Activated effector memory CD4-positive, alpha-beta T cell treated with Interleukin-2 at 50 U/mL for 16 hours (primary cell): ENCODE results near the gene MGMT.

Source experiments
- DNase-seq: peaks from one replicate; pipeline ENCODE4 v3.0.0-alpha.2; 2020

The MGMT gene

GRCh38 chr10:129766611-129767550, 299.8 kb downstream of the MGMT start:
- no peak for DNase-seq

DNA sequence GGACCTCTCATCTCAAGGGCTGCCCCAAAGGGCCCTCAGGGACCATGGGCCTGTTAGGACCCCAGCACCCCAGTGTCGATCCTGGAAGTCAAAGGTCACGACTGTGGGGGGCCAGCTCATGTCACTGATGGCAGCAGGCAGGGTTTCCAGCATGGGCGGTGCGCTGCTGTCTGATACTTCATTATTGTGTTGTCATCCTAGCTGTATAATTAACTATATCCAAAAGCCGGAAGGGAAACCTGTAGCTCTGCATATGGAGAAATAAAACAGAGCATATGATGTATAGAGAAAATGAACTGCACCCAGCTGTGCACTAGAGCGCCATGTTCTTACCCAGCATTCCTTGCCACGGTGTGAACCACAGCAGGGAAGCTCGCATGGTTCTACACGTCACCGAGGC, 300.7 kb downstream of the MGMT start:
- DNase-seq, result no peak

GRCh38 chr10:129768437-129769355, 301.7 kb downstream of the MGMT start:
- no peak for DNase-seq

DNA sequence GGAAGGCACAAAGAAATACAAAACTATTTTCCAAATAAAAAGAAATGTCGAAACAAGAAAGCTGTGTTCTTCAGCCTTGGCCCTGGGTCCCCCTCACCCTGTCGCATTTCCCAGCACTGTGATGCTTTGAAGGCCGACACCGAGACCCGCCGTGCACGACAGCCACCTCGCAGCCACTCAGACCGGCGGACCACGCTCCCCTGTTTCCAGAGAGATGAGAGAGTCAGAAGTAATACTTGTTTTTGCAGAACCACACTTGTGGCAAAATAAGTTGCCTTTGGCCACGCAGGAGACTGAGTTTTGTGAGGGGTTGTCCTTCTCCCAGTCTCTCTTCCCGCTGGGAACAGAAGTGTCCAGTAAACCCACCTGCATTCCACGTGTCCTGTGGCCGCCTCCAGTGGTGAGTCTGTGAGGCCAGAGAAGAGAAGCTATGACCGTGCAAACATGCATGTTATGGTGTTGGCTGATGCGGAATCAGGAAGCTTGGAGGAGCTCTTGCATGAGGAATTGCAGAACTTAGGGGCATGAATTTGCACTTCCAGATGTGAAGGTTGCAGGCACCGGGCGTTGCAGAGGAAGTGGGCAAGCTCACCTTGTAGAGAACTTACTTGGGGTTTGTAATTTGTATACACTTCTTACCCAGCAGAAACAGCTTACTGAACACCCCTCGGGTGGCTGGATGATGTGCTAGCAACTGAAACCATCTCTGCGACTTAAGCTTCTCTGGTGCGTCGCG, 302.5 kb downstream of the MGMT start:
- DNase-seq, result no peak

DNA sequence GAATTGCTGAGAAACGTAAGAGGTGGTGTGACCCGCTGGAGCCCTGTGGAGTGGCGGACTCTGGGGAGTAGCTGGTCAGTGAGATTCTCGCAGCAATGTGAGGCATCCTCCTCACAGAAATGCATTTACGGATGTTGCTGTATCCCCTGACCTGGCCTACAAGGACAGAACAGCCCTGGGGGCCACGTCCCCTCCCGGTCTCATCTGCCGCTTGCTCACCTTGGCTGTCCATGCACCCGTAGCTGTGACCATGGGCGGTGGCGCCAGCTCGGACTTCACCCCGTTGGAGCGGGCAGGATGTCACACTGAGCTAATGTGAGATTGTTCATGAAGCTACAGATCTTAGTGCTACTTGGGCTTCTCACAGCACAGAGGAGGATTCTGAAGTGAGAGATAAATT, 303.2 kb downstream of the MGMT start:
- no peak for DNase-seq

DNA sequence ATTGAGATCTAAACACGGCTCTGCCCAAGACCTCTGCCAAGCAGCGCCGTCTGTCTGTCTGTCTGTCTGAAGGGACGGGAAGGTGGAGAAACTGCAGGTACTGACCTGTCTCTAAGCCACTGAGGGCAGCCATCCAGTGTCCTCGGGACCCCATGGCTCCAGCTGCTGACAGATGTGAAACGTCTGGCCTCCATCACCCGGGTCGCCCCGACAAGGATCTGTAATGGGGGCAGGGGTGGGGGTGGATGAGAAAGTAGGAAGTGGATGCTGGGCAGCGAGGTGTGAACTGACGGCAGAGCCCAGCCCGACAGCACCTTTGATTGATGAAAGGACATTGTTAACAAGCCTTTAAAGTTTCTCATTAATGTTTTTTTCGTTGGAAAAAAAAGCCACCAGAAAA, 304.0 kb downstream of the MGMT start:
- no peak for DNase-seq

DNA sequence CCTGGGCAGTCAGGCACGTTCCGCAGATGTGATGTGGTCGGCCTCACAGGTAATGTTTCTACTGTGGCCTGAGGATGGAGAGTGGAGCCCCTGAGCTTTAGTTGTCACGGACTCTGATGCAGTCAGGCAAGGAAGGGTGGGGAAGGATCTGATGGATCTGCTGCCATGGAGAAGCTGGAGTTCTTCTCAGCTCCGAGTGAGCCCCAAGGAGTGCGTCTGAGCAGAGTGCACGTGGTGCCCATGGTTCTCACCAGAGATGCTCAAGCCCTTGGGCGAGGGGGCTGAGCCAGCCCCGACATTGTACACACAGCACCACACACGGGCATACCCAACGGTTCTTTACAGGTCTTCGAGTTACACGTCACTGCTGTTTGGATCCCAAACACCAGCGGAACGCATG, 304.5 kb downstream of the MGMT start:
- no peak for DNase-seq

DNA sequence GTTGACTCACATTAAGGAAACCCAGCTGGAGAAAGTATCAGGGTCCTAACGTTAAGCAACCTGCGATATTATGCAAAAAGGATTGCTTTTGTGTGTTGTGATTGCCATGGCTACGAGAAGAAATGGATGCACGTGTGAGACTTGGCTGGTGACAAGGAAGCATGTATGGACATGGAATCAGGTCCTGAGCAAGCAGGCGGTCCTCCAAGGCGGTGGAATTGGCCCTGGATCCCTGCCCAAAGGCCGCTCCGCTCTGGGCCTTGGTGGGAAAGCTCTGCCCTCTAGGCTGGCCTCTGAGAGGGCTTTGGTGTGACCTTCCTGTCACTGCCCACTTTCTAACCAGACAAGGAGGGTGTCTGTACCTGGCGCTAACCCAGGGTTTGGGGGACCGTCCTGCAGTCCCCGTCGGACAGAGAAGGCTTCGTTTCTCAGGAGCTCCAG, 305.0 kb downstream of the MGMT start:
- DNase-seq, result no peak

- no peak for DNase-seq
Observed at GRCh38 chr10:129772468-129773358, 305.7 kb downstream of the MGMT start.

GRCh38 chr10:129773359-129773990, 306.4 kb downstream of the MGMT start:
- DNase-seq, result no peak

DNA sequence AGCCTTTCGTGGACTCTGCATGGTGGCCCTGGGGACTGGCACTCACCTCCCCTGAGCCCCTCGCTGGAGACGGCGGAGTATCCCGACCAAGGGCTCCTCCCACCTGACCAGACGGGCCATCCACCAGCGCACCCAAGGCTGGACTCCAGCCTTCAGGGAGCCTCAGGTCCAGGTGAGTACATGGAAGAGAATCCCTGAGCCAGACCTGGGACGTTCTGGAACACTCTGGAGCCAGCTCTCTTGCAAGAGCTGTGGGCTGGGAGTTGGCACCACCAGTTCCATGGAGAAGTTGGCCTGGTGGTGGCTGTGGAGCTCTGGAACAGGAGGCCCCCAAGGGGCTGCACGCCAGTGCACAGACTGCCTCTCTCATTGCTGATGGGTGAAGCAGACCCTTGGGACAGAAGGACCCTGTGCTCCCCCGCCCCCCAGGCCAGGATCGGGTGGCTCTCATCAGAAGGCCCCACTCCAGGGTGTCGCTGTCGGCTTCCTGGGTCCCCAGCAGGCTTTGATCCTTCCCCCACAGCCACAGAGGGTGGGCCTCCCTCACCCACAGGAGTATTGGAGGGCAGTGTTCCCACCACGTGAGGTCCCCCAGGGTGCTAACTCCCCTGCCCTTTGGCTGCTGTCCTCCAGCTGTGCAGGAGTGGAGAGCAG, 307.2 kb downstream of the MGMT start:
- DNase-seq, result no peak

DNA sequence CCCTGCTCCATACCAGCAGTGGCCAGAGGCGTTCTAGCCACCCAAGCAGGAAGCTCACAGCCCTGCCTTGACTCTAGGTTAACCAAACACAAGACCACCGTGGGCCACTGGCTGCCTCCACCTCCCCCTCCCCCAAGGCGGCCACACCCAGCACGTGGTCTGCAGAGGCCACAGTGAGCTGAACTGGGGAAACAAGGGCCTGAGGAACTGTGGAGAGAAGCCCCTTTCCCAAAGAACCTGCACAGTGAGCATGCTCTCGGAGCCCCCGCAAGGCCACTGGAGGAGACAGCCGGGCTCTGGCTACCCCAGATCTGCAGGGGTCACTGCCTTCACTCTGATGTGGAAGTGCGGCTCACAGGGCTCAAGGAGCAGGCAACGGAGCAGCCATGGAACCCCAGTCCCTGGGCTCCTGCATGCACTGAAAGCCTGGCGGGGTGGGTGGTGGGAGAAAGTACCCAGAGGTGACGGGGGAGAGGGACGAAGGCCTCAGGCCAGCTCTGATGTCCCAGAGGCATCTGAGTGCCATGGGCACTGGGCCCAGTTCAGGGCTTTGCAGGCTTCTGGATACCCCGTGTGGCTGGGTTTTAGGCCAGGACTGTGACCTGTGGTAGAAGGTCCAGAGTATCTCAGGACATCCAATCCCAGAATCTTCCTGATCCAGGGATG, 307.8 kb downstream of the MGMT start:
- DNase-seq, result no peak

- DNase-seq, result no peak
Observed at GRCh38 chr10:129775681-129776080, 308.6 kb downstream of the MGMT start.

- no peak for DNase-seq
Observed at GRCh38 chr10:129777687-129778086, 310.6 kb downstream of the MGMT start.

DNA sequence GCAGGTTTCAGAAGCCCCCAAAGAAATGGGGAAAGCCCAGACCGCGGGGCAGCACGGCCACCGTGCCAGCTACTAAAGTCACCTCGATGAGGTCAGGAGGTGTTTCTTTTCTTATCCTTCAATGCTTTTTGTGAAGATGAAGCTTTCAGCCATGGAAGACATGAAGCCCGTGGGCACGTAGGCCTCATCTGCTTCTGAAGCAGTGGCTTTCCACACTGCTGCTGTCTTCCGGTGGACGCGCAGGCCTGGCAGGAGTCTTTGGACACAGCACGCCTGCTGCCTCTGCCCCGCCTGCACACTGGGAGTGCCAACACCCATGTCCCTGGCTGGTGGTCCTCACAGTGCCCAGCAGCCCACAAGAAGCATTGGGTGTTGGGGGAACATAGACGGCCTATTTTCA, 311.5 kb downstream of the MGMT start:
- no peak for DNase-seq

DNA sequence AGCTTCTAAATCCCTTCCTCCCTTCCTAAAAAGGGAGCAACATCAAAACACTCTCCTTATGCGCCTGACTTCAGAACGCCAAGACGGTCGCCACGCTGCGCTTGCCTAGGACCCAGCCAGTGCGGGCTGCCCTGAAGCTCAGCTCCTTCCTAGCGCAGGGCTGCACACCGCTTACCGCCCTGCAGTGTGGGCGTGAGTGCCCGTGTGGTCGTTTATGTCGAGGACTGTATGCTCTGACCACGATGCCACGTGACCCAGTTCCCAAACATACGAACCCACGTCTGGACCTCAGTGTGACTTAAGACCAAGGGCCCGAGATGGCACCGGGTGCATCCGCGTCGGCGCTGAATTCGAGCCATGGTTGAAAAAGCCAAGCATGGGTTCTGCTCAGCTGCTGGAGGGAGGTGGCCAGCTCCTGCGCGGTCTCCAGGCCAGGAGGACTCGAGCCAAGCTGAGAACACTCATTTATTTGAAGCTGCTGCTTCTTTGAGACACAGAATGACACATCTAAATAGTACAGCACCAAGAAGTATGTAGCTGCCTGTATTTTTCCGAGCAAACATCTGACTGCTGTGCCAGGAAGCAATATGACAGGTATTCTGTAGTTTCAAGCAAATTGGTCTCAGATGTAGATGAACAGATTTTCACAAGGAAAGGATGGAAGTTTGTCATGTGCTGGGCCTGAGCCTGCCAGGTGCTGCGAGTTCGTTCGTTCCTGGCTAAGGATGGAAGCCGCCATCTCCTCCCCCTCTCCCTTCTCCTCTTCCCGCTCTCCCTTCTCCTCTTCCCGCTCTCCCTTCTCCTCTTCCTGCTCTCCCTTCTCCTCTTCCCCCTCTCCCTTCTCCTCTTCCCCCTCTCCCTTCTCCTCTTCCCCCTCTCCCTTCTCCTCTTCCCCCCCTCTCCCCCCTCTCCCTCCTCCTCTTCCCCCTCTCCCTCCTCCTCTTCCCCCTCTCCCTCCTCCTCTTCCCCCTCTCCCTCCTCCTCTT, 312.4 kb downstream of the MGMT start:
- DNase-seq, result no peak

DNA sequence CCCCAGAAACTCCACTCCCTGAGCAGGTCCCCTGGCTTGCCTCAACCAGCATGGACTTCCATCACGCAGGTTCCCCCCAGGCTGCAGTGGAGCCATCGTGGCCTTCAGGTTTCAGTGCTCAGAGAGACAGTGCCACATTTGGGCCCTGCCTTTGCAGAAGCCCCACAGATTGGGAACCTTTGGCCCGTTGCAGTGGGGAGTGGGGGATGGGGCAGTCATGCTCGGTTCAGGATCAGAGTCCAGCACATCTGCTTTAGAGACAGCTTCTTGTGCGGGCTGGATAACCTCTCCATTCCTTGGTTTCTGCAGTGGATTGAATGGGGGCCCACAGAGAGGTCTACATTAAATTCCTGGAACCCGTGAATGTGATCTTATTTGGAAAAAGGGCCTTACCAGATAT, 313.2 kb downstream of the MGMT start:
- DNase-seq, result no peak

DNA sequence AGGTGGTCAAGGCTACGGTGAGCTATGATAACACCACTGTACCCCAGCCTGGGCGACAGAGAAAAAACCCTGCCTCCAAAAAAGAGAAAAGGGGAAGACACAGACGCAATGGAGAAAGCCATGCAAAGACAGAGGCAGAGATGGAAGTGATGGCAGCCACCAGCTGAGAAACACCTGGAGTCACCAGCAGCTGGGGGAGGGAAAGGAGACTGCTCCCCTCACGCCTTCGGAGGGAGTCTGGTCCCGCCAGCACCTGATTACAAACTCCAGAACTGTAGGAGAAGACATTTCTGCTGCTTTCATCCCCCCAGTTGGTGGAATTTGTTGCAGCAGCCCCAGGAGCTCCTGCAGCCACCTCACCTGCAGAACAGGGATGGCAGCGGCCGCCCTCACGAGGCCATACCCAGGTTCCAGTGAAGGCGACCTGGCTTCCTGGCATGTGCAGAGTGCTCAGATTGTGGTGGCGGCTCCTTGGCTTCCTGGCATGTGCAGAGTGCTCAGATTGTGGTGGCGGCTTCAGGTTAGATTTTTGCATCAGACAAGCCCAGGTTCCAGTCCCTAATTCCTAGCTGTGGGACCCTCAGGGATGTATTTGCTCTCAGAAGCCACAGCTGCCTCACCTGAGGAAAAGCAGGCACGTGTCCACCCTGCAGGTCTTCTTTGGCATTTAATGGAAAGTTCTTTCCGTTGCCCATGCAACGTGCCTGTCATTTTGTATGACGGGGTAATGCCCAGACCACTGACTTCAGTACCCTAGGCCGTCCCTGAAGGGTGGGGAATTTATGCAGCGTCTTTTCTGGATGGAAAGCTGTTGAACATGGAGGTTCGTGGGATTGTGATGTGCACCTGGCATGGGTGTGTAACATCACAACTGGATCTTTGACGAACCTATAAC, 314.1 kb downstream of the MGMT start:
- no peak for DNase-seq
